Keratinocyte (primary cell): Measurements from ENCODE around the gene KLHL29.

ENCODE experiments used
- CTCF ChIP-seq, 3 experiments: IDR thresholded peaks in 1 of 3; conservative IDR thresholded peaks in 1 of 3; optimal IDR thresholded peaks in 1 of 3; 2 replicates in 2 of 3; 3 replicates in 1 of 3; pipeline versions ENCODE3 to v1.5.1; 2011; ENCODE audit warnings: low read length in 3 of 3, mild to moderate bottlenecking in 3 of 3, moderate library complexity in 2 of 3, control low read depth in 1 of 3, inconsistent platforms in 1 of 3; ENCODE audit not compliant: insufficient read depth in 2 of 3; ENCODE audit errors: extremely low read depth in 1 of 3
- EZH2 ChIP-seq: IDR thresholded peaks from one replicate; pipeline ENCODE4 v1.6.1; 2012; ENCODE audit warnings: inconsistent platforms, mild to moderate bottlenecking, low read length, moderate library complexity

GRCh38 chr2:23606196-23606595 is 221.2 kb downstream of the KLHL29 start:
- no peak for TF ChIP-seq CTCF (optimal IDR thresholded peaks at IDR 0.05 in 1 of 3, IDR thresholded peaks at IDR 0.05 in 1 of 3, conservative IDR thresholded peaks at IDR 0.05 in 1 of 3; ENCODE audit: extremely low read depth in 1 of 3, insufficient read depth in 2 of 3, low read length in 3 of 3)
- TF ChIP-seq EZH2, result no peak
